ENCODE data around the gene SLC35E3.
"Not testable (repeated sequence)": the region's sequence is repeated elsewhere in the genome, so short reads cannot be mapped to it uniquely, and the experiment has no call there.

SLC35E3 gene

DNA sequence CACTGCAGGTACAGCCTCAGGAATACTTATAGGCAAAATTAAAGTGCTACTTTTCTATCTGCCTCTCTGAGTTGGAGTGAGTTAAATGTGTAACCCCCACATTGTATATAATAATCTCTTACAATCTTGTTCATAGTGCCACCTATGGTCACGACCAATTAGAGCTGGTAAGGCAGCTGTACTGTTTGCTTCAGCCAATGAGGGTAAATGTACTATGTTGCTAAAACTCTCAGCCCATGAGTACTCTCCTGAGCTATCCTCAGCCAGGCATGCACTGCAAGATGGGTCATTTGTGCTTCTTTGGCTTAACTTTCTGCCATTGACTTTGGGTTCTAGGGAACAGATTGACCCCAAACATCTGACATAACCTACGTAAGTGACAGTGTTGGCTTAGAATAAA is 47.0 kb downstream of the SLC35E3 start:
- TF ChIP-seq, protein P1, sequence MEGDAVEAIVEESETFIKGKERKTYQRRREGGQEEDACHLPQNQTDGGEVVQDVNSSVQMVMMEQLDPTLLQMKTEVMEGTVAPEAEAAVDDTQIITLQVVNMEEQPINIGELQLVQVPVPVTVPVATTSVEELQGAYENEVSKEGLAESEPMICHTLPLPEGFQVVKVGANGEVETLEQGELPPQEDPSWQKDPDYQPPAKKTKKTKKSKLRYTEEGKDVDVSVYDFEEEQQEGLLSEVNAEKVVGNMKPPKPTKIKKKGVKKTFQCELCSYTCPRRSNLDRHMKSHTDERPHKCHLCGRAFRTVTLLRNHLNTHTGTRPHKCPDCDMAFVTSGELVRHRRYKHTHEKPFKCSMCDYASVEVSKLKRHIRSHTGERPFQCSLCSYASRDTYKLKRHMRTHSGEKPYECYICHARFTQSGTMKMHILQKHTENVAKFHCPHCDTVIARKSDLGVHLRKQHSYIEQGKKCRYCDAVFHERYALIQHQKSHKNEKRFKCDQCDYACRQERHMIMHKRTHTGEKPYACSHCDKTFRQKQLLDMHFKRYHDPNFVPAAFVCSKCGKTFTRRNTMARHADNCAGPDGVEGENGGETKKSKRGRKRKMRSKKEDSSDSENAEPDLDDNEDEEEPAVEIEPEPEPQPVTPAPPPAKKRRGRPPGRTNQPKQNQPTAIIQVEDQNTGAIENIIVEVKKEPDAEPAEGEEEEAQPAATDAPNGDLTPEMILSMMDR (conservative IDR thresholded peaks at IDR 0.05; ENCODE audit: low read depth, low read length): no peak
- peak; percentile 70 for DNase-seq (ENCODE audit: low read depth)
- no peak overlapping the region for H3K4me3 ChIP-seq (ENCODE audit: low read depth, low read length)

DNA sequence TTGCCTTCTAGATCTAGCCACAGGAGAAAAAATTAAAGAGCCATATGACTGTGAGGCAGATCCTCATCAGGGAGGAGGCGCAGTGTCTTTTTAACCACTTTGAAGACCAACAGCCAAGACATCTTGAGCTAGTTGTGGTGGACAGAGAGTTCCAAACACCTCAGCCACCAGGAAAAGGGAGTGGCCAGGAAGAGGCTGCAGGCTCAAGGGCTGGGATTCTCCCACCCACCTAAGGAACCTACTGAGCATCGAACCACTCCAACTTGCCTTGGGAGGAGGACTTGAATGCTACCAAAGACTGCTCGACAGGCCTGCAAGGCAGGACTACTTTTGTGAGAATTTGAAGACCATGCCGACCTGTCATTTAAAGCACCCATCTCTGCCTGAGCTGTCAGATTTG is 47.5 kb downstream of the SLC35E3 start:
- TF ChIP-seq, protein P1 (conservative IDR thresholded peaks at IDR 0.05; ENCODE audit: low read depth, low read length): no peak
- no peak overlapping the region for H3K4me3 ChIP-seq (ENCODE audit: low read depth, low read length)
- DNase-seq (ENCODE audit: low read depth): no peak

DNA sequence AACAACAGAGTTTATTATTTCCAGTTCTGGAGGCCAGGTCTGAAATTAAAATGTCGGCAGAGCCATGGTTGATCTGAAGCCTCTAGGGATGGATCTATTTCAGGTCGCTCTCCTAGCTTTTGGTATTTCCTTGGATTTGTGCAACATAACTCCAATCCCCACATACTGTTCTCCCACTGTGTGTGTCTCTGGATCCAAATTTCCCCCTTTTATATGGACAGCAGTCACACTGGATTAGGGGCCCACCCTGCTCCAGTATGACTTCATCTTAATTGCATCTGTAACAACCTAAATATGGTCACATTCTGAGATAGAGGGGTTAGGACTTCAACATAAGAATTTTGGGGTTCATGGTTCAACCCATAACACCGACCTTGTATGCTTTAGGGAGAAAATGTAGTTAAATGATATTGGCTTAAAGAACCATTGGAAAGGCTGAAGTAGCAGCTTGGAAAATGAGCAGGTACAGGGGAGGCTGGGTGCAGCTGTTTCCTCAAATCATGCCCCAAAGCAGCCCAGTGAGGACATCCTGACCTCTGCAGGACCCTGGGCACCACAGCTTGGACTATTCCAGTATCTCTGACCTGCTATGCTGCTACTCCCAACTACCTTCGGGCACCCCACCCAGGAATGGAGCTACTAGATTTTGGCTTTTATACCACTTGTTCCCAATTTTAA is 48.1 kb downstream of the SLC35E3 start:
- H3K4me3 ChIP-seq (ENCODE audit: low read depth, low read length): no peak overlapping the region
- TF ChIP-seq, protein P1 (conservative IDR thresholded peaks at IDR 0.05; ENCODE audit: low read depth, low read length): no peak
- DNase-seq (ENCODE audit: low read depth): no peak

DNA sequence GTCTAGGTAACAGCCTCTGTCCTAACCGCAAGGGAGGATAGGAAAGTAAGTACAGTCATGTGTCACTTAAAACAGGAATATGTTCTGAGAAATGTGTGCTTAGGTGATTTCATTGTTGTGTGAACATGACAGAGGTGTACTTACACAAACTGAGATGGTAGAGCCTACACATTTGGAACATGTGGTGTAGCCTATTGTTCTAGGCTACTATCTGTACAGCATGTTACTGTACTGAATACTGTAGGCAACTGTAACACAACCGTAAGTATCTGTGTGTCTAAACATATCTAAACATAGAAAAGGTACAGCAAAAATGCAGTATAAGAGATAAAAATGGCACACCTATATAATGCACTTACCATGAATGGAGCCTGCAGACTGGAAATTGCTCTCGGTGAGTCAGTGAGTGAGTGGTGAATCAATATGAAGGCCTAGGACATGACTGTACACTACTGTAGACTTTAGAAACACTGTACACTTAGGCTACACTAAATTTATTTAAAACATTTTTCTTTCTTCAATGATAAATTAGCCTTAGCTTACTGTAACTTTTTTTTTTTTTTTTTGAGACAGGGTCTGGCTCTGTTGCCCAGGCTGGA is 48.8 kb downstream of the SLC35E3 start:
- TF ChIP-seq, protein P1 (conservative IDR thresholded peaks at IDR 0.05; ENCODE audit: low read depth, low read length): no peak
- DNase-seq (ENCODE audit: low read depth): peak; percentile 60

DNA sequence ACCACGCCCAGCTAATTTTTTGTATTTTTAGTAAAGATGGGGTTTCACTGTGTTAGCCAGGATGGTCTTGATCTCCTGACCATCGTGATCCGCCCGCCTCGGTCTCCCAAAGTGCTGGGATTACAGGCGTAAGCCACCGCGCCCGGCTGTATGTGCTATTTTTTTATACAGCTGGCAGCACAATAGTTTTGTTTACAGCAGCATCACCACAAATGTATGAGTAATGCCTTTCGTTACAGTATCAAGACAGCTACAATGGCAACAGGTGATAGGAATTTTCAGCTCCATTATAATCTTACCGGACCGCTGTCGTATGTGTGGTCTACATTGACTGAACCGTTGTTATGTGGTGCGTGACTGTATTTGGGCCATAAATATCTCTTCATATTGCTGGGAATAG is 50.4 kb downstream of the SLC35E3 start:
- TF ChIP-seq, protein P1 (conservative IDR thresholded peaks at IDR 0.05; ENCODE audit: low read depth, low read length): no peak
- H3K4me3 ChIP-seq (ENCODE audit: low read depth, low read length): no peak overlapping the region
- no peak for DNase-seq (ENCODE audit: low read depth)

More for the DNA sequence above, 48.8 kb downstream of the SLC35E3 start:
- H3K4me3 ChIP-seq (ENCODE audit: low read depth, low read length): no peak overlapping the region

DNA sequence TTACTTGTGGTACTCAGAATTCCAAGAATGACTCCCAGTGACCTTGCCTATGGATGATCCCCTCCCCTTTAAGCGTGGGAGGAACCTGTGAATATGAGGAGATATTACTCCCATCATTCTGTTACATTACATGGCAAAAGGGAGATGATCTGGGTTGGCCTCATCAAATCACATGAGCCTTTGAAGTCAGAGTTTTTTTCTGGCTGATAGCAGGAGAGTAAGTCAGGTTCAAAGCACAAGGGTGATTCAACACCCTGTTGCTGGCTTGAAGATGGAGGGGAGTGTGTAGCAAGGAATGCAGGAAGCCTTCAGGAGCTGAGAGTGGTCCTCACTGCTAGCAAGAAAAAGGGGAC is 52.9 kb downstream of the SLC35E3 start:
- TF ChIP-seq, protein P1 (conservative IDR thresholded peaks at IDR 0.05; ENCODE audit: low read depth, low read length): no peak
- no peak overlapping the region for H3K4me3 ChIP-seq (ENCODE audit: low read depth, low read length)
- no peak for DNase-seq (ENCODE audit: low read depth)

DNA sequence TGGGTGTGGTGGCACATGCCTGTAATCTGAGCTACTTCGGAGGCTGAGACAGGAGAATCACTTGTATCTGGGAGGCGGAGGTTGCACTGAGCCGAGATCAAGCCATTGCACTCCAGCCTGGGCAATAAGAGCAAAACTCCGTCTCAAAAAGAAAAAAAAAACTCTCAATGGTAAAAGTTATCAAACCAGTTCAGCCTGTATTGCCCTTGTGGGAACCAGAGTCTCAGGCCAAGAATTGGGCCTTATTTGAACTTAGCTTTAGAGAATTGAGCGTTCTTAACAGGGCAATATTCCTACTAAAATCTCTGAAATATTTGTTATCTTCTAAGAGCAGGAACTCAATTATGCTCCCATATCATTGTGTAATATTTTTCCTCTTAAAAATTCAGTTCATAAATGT is 54.3 kb downstream of the SLC35E3 start:
- DNase-seq (ENCODE audit: low read depth): no peak
- TF ChIP-seq, protein P1 (conservative IDR thresholded peaks at IDR 0.05; ENCODE audit: low read depth, low read length): no peak
- no peak overlapping the region for H3K4me3 ChIP-seq (ENCODE audit: low read depth, low read length)

DNA sequence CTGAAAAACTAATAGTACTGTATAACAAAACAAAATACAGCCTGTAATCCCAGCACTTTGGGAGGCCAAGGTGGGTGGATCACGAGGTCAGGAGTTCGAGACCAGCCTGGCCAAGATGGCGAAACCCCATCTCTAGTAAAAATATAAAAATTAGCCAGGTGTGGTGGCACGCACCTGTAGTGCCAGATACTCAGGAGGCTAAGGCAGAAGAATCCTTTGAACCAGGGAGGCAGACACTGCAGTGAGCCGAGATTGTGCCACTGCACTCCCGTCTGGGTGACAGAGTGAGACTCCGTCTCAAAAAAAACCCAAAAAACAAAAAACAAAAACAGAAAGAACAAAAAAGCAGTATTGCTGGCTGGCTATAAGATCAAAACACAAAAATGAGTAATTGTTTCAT is 55.1 kb downstream of the SLC35E3 start:
- not testable (repeated sequence) for H3K4me3 ChIP-seq (ENCODE audit: low read depth, low read length); DNase-seq (ENCODE audit: low read depth)

DNA sequence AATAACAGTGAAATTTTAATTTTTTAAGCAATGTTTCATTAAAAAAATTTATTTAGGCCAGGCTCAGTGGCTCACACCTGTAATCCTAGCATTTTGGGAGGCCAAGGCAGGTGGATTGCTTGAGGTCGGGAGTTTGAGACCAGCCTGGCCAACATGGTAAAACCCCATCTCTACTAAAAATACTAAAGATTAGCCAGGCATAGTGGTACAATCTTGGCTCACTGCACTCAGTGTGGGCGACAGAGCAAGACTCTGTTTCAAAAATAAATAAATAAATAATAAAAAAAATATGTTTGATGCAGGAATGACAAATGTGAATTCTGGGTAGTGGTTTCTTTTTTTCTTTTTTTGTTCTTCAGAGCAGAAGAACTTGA is 56.4 kb downstream of the SLC35E3 start:
- DNase-seq (ENCODE audit: low read depth); H3K4me3 ChIP-seq (ENCODE audit: low read depth, low read length): not testable (repeated sequence)

DNA sequence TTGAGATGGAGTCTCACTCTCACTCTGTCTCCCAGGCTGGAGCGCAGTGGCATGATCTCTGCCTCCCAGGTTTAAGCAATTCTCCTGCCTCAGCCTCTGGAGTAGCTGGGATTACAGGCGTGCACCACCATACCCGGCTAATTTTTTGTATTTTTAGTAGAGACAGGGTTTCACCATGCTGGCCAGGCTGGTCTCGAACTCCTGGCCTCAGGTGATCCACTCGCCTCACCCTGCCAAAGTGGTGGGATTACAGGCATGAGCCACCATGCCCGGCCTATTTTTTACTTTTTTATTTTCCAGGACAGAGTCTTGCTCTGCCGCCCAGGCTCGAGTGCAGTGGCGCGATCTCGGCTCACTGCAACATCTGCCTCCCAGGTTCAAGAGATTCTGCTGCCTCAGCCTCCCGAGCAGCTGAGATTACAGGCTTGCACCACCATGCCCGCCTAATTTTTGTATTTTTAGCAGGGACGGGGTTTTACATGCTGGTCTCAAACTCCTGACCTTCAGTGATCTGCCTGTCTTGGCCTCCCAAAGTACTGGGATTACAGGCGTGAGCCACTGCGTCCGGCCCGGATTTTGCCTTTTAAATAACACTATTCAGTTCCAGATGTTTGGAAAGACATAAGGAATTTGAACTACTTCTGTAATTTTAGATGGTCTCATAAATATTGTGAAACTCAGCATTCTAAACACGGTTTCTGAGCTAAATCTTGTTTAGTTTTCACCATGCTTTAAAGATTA is 57.1 kb downstream of the SLC35E3 start:
- DNase-seq (ENCODE audit: low read depth); H3K4me3 ChIP-seq (ENCODE audit: low read depth, low read length): not testable (repeated sequence)
